Stimulated activated CD4-positive, alpha-beta T cell treated with anti-CD3 and anti-CD28 coated beads, TNF-alpha, amount 100 ng/mL, for 48 hours (primary cell): Measurements from ENCODE around the gene GLDC.

Experiments
- DNase-seq, 3 donors: peaks; one replicate each; pipeline ENCODE4 v3.0.0-alpha.2; 2020; ENCODE audit warnings: low read depth in 3 of 3

Gene GLDC

DNA sequence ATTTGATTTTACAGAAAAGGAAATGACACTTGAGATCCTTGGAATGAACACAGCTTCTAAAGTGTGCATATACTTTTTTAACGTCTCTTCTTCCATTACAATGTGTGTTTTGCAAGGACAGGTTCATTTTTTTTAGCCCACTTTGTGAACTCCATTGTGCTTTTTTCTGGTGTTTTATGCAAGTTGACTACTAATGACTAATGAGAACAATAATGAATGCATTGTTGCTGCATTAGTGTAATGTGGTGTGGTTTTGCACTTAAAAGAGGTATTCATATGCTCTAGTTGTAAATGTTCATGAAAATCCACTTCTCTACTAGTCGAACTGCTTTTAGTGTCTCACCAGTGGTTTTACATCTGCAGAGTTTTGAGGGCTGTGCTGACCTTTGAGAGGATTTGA, 139.0 kb downstream of the GLDC start:
- no peak for DNase-seq

DNA sequence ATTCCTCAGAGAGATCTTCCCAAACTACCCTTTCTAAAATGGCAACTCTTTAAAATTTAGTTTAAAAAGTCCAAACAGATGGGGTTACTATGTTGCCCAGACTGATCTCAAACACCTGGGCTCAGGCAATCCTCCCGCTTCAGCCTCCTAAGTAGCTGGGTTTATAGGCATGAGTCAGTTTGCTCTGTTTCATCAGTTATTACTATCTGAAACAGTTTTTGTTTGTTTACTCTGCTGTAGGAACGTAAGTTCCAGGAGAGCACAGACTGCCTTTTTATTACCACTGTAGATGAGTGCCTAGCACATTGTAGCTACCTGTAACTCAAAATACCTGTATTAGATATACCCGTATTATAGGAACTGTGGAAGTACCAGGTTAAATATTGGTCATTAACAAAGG, 143.1 kb downstream of the GLDC start:
- no peak for DNase-seq

DNA sequence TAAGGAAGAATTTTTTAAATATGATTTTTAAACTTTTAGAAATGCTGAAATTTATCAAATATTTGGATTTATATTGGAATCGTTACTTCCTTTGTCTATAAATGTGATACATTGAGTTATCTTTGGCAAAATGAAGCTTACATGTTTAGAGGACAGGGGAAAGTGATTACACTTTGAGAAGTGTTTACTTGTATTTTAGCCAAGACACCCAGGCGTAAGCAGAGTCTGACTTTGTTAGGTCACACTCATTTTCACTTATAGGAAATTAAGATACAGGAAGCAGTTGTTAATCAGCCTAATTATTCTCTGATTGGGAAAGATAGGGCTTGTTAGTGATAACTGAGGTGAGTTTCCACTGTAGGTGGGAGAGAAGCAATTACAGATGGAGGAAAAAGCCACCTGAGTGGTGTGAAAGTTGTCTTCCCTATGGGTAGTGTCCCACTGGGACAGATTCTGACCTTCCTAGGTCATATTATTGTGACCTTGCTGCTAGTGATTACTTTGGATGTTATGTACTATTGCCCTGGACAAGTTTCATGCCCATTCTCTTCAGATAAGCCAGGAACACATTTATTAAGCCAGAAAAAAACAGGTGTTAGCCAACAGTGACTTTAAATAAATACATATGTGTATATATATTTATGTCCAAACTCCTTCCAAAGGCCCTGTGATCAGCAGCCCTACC, 143.9 kb downstream of the GLDC start:
- no peak for DNase-seq

DNA sequence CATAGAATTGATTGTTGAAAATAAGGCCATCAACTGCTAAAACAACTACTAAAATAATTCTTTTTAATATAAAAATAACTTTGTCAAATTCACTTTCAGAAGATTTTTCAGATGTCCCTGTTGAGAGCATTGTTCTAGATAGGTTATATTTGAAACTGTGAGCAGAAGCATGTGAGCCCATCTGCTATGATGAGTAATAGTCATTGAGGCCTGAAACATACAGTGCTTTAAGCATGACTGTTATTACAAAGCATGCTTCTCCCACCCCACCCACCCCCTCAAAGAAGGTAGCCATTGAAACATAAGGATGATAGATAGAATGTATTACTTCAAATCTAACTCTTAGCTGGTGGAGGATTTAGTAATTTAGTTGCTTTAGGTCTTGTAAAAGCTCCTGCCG, 146.5 kb downstream of the GLDC start:
- no peak for DNase-seq

DNA sequence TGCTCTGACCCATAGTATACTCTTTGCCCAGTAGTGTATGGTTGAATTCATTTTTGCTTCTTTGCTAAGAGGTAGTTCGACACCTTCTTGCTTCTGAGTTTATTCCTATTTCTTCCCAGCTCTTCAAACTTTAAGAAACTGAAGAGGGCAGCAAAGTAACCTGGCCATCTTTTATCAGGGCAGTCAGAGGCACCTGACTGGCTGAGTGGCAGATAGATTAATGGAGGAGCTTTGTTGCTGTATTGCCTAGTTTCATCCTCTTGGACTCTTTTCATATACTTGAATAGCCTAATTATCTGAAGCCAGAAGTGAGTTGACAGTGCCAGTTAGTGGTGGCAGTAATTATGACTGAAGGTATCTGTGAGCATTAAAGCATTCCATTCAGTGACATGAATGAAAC, 150.1 kb downstream of the GLDC start:
- DNase-seq: no peak

DNA sequence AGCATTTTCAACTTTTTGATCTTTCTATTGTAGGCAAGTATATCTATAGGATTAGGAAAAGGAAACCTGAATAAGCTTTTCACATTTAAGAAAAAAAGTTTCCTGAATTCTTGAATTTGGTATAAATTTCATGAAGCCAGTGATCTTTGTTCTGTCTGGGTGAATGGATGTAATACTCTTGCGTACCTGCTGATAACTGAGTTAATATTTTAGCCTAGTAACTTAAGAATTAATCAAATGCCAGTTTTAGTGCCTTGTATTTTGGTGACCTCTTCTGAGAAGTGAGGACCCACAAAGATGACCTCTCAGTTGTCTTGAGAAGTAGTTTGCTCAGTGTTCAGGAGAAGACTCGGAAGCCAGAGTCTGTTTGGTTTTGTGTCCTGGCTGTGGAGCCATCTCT, 154.7 kb downstream of the GLDC start:
- no peak for DNase-seq

DNA sequence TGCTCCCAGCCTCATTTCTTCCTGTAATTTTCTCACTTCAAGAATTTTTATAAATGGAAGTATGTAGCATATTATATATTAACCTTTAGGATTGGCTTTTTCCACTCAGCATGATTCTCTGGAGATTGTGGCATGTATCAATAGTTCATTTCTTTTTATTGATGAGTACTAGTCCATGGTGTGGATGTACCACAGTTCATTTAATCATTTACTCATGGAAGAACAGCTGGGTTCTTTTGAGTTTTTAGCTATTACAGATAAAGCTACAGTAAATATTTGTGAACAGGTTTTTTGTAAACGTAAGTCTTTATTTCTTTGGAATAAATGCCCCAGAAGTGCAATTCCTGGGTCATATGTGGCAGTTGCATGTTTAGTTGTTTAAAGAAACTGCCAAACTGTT, 156.4 kb downstream of the GLDC start:
- DNase-seq: no peak

DNA sequence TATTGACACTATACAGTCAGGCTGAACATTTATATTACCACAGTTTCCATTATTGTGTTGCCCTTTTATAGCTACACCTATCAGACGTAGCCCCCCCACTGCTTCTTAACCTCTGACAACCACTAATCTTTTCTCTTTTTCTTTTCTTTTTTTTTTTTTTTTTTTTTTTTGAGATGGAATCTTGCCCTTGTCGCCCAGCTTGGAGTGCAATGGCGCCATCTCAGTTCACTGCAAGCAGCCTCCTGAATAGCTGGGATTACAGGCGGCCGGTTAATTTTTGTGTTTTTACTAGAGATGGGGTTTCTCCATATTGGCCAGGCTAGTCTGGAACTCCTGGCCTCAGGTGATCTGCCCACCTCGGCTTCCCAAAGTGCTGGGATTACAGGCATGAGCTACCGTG, 157.1 kb downstream of the GLDC start:
- DNase-seq: no peak

DNA sequence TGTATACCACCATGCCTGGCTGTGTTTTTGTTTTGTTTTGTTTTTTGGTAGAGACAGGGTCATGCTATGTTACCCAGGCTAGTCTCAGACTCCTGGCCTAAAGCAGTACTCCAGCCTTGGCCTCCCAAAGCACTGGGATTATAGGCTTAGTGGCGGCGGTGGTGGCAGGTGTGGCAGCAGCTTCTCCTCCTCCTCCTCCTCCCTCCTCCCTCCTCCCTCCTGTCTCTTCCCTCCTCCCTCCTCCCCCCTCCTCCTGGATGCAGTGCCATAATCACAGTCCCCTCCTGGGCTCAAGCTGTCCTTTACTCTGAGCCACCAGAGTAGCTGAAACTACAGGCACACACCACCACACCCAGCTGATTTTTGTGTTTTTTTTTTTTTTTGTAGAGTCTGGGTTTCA, 161.3 kb downstream of the GLDC start:
- no peak for DNase-seq
